Measurements from ENCODE around the gene CADM3. TPM values are rescaled to one million over a fixed set of nuclear protein-coding genes. Genes with fewer than 3 reads are reported as not detected.
A peak's percentile ranks its signal among the peaks of the same experiment; 100 is the strongest.

Gene CADM3
- total RNA-seq, 1 experiment from 2014 or later, result not detected

DNA sequence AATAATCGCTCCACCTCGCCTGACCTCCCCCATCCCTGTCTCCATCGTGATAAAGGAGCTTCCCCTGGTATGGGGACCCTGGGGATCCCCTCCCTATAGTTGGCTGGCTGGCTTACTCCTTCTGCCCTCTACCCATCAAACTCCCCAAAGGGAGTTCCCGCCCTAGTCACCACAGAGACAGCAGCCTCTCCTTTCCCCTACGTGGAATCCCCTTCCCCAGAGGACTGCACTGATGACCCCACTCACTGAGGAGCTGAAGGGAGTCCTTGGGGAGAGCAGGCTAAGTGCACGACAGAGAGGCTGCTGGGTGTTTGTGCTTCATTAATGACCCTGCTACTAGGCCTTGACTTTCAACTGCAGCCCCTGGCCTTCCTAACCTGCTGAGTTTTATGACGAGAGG is 1.9 kb downstream of the CADM3 start:
- DNase-seq (ENCODE audit: low spot score), result no peak

DNA sequence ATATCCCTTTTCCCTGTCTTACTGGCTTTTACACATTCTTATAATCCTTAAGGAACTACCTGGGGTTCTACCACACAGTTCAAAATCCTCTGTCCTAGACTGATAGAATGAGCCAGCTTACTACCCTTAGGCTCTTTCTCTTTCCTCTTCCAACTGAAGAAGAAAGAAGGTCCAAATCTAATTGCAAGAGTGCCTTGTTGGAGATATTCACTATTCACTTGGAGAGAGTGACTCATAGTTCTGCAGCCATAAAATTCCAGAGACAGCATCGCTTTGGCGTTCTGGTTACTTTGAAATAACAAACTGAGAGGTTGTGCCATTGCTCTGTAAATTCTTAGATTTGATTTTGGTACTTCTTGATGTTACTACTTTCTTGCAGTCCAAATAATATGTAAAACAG is 4.2 kb downstream of the CADM3 start:
- DNase-seq (ENCODE audit: low spot score), result no peak

DNA sequence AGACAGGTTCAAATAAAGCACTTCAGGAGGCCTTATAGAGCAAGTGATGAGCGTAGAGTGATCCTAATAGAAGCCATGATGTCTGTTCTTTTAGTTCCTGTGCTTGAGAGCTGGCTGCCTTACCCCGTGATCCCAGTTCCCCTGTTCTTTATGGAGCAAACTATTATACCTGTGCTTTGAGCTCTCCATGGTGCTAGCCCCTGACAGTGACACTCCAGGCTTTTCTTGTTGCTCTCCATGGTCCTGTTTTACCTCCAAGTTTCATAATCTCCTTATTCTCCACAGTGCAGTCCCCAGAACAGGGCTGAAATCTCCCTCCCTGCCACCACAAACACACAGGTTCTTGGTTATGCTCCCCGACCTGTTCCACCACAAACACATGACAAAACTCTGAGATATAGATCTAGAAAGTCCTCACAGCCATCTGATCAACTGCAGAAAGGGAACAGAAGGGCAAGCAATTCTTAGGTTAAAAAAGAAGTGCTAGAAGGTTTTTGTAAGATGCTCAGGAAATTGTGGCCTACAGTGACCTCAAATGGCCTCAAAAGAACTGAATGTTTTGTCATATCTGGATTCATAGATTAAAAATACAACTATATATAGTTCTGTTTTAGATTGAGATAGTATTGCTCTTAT is 6.0 kb downstream of the CADM3 start:
- DNase-seq (ENCODE audit: low spot score), result peak; percentile 77

DNA sequence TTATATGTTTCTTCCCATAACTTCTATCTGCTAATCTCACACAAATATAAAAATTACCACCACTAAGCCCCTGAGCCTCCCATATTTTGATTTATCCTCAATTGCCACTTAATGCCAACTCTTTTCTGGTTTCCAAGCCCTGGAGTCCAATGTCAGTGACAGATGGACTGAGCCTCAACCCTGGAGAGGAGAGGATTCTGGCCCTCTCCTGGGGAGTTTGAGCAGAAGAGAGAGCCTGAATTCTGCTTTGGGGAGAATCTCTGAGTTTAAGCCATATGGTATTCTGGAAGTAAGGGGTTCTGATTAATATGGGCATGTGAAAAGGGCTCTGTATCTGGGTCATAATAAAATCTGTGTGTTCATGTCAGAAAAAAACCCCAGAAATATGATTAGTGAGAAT is 8.5 kb downstream of the CADM3 start:
- no peak for DNase-seq (ENCODE audit: low spot score)

DNA sequence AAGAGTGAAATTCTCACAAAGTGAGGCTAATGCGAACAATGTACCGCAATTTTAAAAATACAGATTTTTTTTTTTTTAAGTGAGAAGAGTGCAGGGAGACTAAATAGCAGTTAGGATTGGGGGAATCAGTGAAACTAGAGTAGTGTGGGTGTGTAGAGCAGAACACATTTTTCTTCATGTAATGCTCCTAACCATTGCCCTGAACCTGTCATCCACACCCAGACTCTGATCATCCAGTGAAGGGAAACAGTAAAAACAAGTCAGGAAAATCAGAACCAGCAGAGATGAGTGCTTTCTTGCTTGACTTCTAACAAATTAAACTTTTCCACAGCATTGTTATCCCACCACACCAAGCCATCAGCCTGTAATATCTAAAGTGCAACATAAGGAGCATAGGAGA is 9.1 kb downstream of the CADM3 start:
- no peak for DNase-seq (ENCODE audit: low spot score)

DNA sequence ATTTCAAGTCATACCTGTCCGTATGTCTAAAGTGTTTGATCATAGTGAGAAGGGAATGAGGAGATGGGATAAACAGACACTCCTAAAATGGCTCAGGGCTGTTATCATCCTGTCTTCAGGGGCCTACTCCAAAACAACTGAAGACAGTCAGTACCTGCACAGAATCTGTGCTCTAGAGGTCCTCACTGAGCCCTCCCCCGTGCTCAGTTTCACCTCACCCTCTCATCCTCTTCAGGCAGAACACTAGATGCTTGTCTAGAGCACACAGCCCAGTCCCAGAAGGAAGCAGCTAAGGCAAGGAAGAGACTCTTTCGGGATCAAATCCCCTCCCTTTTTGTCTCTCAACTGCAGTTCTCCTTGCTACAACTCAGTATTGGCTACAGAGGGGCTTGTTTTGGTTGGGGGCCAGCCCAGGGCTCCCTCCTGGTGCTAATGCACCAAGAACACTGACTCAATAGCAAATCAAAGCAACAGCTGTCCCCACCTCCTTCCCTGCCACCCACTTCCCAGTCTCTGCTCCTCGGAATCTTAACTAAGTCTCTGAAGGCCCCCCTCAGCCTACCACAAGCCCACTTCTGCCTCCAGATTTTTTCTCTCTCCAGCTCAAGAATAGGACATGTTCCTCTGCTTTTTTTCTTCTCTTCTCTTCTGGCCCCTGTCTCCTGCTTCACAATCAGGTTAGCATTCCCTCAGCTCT is 10.1 kb downstream of the CADM3 start:
- no peak for DNase-seq (ENCODE audit: low spot score)

DNA sequence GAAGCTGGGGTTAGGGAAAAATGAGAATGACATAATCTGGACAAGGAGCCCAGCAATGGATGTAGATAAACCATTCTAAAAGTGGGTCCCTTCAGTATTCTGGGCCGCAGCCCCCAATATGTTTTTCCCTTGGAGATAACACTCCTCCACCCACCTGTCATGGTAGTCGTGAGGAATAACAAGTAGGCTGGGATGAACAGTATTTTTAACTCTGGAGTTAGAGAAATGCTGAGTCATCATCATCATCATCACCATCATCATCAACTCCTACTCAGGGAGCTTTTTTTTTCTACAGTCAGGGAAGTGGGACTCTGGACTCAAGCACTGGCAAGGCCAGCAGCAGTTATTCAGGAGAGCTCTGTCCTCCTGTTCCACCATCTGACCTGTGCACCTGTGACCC is 12.8 kb downstream of the CADM3 start:
- DNase-seq (ENCODE audit: low spot score), result no peak

DNA sequence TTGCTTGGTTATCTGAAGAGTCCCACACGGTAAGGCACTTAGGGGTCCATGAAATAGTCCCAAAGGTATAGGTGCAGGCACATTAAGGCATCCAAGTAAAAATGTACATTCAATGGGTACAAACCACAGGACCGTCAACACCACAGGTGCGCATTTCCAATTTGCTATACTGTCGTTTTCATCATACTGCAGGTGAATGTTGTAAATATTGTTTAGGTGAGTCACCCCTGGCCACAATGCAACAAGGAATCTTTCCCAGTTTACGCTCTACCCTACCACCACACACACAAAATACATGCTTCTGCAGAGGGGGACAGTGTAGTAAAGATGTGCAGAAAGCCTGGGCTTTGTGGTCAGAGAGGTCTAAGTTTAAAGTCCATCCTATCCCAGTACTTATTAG is 13.7 kb downstream of the CADM3 start:
- no peak for DNase-seq (ENCODE audit: low spot score)

DNA sequence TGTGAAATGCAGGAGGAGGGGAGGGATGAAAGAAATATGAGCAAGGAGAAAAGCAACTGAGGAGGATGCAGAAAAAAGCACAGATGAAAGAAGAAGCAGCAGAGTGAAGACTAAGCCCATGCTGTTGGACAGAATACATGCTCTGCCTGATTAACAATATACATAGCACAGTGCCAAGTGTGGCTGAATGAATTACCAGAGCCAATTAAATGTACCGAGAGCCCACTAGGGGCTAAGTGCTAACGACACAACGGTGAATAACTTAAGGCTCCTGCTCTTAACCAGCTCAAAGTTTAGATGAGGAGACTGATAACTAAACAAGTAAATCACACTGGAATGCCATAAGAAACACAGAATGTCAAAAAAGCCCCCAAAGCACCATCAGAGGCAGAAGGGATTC is 15.6 kb downstream of the CADM3 start:
- no peak for DNase-seq (ENCODE audit: low spot score)

DNA sequence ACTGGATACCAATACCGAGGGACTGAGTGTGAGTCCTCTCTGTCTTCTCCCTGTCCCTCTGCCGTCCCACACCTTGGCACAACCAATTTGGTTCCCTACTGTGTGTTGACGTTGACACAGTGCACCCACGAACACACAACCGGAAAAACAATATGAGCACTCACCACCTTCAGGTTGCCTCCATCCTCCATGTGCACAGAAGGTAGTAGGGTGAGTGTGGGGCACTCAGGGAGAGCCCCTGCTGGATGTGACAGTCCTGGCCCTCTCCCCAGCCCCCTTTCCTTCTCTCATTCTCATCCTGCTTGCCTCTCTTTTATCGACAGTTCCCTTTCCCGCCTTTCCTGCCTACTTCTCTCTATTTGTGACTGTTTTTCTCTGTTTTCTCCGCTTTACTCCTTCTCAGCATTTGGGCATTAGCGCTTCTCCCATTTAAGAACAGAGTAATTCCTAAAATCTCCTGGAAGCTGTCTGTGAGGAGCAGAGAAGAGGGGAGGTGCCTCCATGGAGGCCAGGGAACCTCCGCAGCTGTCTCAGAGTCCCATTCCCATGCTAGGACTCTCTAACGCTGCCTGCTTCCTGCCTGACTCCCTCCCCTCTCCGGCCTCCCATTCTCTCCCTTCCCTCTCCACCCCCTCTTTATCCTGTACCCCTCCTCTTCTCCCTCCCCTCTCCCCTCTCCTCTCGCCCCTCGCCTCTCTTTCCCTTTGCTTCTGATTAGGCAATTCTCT is 16.4 kb downstream of the CADM3 start:
- DNase-seq (ENCODE audit: low spot score), result no peak

DNA sequence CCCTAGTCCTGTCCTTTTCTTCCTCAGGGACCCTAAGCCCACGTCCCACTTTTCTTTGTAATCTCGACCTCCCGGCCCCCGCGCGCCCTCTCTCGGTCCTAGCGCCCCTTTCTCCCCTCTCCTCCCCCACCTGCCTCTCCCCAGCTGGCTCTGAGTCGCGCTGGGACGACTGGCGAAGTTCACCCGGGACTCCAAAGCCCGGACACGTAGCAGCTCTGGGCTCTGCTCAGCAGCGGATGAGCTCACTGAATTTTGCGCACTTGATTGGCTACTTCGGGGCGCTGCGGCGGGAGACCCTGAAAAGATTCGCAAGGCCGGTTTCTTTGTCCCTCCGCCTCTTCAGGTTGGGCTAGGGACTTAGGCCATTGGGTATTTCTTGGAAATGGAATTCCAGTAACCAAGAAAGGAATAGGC is 17.0 kb downstream of the CADM3 start:
- no peak for DNase-seq (ENCODE audit: low spot score)

DNA sequence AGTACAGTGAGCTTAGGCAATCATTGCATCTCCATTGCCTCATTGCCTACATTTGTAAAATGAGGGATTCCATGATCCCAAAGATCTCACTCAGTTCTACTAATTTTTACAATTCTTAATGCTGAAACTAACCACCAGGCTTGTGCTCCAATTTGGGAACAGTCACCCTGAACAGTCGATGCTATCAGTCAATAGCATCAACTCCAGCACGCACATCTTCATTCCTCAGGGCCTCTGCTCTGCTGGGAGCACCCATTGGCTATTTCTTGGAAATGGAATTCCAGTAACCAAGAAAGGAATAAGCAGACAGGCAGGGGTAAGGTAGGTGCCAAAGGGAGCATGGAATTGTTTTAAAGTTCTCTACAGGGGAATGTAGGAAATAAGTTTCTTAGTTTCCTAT is 19.0 kb downstream of the CADM3 start:
- DNase-seq (ENCODE audit: low spot score), result no peak

DNA sequence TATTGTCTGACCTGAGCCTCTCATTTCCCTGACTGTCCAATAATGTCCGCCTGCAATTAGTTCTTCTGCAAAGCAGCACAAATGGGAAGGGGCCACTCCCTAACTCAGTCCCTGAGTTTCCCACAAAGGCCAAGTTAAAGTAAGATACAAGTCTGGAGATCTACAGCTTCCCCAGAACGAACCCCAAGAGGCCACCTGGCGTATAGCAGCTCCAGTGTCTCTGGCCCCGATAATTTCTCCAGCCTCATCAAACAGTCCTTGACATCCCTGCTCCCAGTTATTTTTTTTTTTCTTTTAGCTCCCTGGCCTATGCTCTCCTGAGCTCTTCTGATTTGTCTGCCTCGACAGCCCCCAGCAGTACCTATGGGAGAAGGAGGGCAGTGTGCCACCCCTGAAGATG is 25.1 kb downstream of the CADM3 start:
- DNase-seq (ENCODE audit: low spot score), result peak; percentile 19

DNA sequence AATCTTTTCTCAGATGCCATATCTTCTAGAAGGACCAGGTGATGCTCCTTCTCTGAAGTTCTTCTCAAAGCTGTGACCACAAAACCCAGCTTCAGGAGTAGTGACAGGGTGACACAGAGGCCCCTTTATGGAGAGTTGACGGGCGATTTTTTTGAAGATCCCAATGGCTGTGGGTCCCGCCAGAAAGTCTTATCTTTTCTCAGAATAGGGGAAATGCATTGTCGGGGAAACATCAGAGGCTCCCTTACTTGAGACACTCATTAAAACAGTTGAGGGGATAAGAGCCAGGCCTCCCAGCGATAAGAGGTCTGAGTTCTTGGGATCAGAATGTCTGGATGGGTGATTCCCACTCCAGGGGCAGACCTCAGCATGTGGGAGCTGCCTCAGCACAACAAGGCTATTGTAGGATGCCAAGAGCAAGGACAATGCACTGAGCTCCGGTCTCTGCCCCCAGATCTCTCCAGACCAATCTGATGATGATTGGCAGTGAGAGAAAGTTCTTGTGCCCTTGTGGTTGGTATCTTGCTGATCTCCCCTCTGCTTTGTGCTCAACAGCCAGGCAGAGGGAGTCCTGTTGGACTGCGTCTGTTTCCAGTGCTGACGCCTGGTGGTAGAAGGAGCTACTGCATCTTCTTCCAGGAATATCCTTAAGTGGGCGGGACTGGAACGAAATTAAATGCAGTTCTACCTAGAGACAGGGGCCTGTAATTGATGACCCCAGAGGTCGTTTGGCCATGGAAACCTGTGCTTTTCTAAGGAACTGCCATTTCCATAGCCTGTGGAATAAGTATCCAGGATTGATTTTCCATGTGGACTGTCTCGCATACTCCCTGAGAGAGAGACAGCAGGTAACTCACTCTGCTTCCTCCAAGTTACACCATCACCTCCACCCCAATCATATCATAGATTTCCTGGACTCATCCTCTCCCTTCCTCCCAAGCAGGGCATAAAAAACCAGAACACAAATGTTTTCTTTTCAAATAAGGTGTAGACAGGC is 26.4 kb downstream of the CADM3 start:
- DNase-seq (ENCODE audit: low spot score), result peak; percentile 83

DNA sequence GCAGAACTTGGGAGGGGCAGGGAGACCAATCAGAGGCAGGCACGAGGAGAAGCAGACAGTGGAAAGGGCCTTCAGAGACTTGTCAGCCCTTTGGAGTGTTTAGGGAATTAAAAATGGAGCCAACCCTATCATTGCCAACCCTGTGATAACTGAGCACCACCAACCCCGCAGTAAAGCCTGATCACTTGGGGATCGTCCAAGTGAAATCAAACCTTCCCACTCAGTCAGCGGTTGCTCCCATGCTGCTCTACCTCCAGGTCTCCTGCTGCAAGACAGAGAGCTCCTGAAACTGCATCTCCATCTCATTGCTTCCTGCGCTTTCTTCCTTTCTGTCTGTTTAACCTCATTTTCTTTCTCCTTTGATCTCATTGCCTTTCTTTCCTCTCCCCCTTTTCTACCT is 28.5 kb downstream of the CADM3 start:
- no peak for DNase-seq (ENCODE audit: low spot score)

DNA sequence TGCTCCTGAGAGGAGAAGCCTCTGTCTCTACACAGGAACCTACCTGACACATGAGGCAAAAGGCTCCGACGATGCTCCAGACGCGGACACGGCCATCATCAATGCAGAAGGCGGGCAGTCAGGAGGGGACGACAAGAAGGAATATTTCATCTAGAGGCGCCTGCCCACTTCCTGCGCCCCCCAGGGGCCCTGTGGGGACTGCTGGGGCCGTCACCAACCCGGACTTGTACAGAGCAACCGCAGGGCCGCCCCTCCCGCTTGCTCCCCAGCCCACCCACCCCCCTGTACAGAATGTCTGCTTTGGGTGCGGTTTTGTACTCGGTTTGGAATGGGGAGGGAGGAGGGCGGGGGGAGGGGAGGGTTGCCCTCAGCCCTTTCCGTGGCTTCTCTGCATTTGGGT is 29.4 kb downstream of the CADM3 start:
- no peak for DNase-seq (ENCODE audit: low spot score)

DNA sequence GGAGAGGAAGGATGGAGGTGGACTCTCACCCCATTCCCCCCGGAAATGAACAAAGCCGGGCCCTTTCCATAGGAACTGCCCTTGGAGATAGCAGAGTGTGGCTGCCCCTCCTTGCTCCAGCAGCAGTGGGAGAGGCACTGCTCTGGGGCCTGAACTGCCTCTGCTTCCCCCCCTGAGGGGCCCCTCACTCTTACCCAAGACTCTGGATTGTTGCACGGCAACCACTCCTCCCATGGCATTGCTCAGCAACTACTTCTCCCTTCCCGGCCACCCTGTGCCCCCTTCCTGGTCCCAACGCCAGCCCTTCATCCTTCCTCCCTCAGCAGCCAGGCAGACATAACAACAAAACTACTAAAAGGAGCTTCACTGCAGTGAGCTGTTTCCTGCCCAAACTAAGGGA is 30.2 kb downstream of the CADM3 start:
- DNase-seq (ENCODE audit: low spot score), result no peak

DNA sequence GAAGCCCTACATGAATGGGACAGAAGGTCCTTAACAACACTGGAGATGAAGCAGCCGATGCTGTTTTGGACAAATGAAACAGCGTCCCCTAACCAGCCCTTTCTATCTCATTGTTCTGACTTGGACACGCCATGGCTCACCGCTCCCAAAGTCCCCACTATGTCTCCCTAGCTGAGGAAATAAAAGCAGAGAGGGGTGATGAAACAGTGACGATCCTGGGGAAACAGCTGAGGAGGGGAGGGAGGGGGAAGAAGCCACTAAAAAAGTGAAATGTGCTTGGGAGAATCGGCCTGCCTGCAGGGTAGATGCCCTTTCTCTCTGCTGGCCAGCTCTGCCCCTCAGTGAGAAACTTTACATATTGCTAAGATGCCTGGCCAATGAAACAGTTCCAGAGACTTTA is 32.2 kb downstream of the CADM3 start:
- DNase-seq (ENCODE audit: low spot score), result no peak

DNA sequence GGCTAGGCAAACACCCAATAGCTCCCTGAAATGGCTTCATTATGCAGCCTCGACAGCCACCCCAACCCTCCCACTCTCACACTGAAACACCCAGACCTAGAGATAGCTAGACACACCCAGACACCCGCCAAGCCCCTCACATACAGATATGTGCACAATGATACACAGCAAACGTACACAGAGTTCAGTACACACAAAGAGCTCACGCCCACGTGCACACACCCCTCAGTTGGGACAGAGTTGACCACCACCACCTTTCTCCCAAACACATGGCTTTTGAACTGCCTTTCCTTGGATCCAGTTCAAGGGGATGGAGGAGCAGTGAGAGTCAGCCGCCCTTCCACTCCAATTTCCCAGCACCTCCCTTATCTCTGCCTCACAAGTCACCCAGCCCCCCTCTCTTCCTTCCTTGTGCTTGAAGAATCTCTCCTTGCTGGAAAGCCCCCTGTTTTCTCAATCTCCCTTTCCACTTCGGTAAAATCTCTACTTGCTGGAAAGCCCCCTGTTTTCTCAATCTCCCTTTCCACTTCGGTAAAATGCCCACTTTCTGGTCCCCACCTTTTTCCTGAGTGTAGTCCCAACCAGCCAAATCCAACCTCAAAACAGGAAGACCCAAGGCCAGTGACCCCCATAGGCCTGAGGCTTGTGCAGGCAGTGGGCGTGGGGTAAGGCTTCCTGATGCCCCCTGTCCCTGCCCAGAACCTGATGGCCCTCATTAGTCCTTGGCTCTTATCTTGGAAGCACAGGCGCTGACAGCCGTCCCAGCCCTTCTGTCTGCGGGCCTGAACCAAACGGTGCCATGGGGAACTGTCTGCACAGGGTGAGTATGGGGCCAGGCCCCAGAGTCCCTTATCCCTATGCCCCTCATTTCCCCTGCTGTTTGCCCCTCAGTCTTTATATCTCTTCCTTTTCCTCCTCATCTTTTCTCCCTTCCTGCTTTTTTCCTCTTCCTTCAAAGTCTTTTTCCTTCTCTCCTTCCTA is 33.0 kb downstream of the CADM3 start, which contains the start of gene ACKR1:
Gene ACKR1 (plus strand): TSS at position 715 of the 981 bp plus-strand sequence. CDS start 85 bp downstream, at position 800.
- DNase-seq (ENCODE audit: low spot score), result no peak

DNA sequence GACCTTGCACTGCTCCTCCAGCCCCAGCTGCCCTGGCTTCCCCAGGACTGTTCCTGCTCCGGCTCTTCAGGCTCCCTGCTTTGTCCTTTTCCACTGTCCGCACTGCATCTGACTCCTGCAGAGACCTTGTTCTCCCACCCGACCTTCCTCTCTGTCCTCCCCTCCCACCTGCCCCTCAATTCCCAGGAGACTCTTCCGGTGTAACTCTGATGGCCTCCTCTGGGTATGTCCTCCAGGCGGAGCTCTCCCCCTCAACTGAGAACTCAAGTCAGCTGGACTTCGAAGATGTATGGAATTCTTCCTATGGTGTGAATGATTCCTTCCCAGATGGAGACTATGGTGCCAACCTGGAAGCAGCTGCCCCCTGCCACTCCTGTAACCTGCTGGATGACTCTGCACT is 33.8 kb downstream of the CADM3 start:
- DNase-seq (ENCODE audit: low spot score), result no peak

All from HT-29 (cell line).